Neural progenitor cell (in vitro differentiated cells): ENCODE results near the gene CACNA1D.

ENCODE experiments used
- CTCF ChIP-seq: fragments of 200-600 bp; sonication (generic); IDR thresholded peaks from 2 replicates; pipeline ENCODE4 v1.5.1; 2017; ENCODE audit warnings: antibody characterized with exemption, mild to moderate bottlenecking
- EZH2 ChIP-seq: fragments of 200-600 bp; sonication (generic); IDR thresholded peaks from 2 replicates; pipeline ENCODE4 v1.6.1; 2017; ENCODE audit warnings: antibody characterized with exemption, mild to moderate bottlenecking, moderate library complexity
- EZH2phosphoT487 ChIP-seq: fragments of 200-600 bp; sonication (generic); IDR thresholded peaks from 2 replicates; pipeline ENCODE4 v1.6.1; 2017; ENCODE audit warnings: antibody characterized with exemption

GRCh38 chr3:53700441-53700840 lies 206.0 kb downstream of the CACNA1D start:
- no peak for TF ChIP-seq CTCF
- TF ChIP-seq EZH2, result no peak
- no peak for TF ChIP-seq EZH2phosphoT487
